H1 (cell line): ENCODE results near the gene MEI1. TPM values are rescaled to one million over a fixed set of nuclear protein-coding genes. Genes with fewer than 3 reads are reported as not detected.

ENCODE experiments used
- CTCF ChIA-PET: fragments of 300-600 bp; sonication (Branson Sonifier 250); formaldehyde crosslinking; loops from one replicate; lab custom pipeline; 2021; ENCODE audit not compliant: partially characterized antibody; lab: Charles Lee
- POLR2A ChIA-PET: fragments of 300-600 bp; sonication (Branson Sonifier 250); formaldehyde crosslinking; loops from one replicate; lab custom pipeline; 2021; ENCODE audit warnings: inconsistent platforms; ENCODE audit not compliant: partially characterized antibody; lab: Charles Lee
- DNase-seq, 2 experiments: peaks; one replicate each; pipeline versions ENCODE4 v3.0.0 to v3.0.0-alpha.2; 2010 to 2022; ENCODE audit warnings: low spot score in 2 of 2, low read depth in 1 of 2, mixed read lengths in 1 of 2
- FAIRE-seq: peaks from 2 replicates; lab custom pipeline; 2011; peaks lifted over from hg19 to GRCh38; lab: Jason Lieb, UNC
- H2AFZ ChIP-seq: 2 replicates; pipeline ENCODE4 v1.8.1; 2012; ENCODE audit warnings: low read length, inconsistent platforms
- H2AK5ac ChIP-seq: 2 replicates; pipeline ENCODE4 v1.6.1; 2013; ENCODE audit warnings: low read depth, low read length
- H2BK120ac ChIP-seq: replicated peaks from 2 replicates; pipeline ENCODE3; 2013; ENCODE audit warnings: low read depth, low read length, inconsistent platforms
- H2BK12ac ChIP-seq: 2 replicates; pipeline ENCODE4 v1.6.1; 2013; ENCODE audit warnings: low read depth, low read length
- H2BK15ac ChIP-seq: 2 replicates; pipeline ENCODE4 v1.6.1; 2013; ENCODE audit warnings: low read length
- H2BK20ac ChIP-seq: 2 replicates; pipeline ENCODE4 v1.6.1; 2013; ENCODE audit warnings: low read length
- H2BK5ac ChIP-seq: 2 replicates; pipeline ENCODE4 v1.6.1; 2013; ENCODE audit warnings: low read depth, low read length
- H3K14ac ChIP-seq: 2 replicates; pipeline ENCODE4 v1.6.1; 2013; ENCODE audit warnings: inconsistent platforms; ENCODE audit not compliant: insufficient read length
- H3K18ac ChIP-seq: 2 replicates; pipeline ENCODE4 v1.6.1; 2013; ENCODE audit warnings: low read length; ENCODE audit errors: extremely low read depth
- H3K23ac ChIP-seq: 2 replicates; pipeline ENCODE4 v1.6.1; 2013; ENCODE audit warnings: inconsistent platforms; ENCODE audit not compliant: insufficient read length
- H3K23me2 ChIP-seq: 2 replicates; pipeline ENCODE4 v1.6.1; 2013; ENCODE audit warnings: low read depth, low read length
- H3K27ac ChIP-seq: 2 replicates; pipeline ENCODE4 v1.6.1; 2011; ENCODE audit warnings: low read depth, low read length, inconsistent platforms
- H3K27me3 ChIP-seq, 4 experiments: replicated peaks in 1 of 4; 1 replicate in 1 of 4; 2 replicates in 3 of 4; pipeline versions ENCODE4 v1.6.1 to v1.8.1; 2011 to 2013; ENCODE audit warnings: low read length in 3 of 4, mild to moderate bottlenecking in 3 of 4, inconsistent platforms in 2 of 4, mixed read lengths in 2 of 4, moderate library complexity in 1 of 4; ENCODE audit not compliant: control insufficient read depth in 3 of 4, insufficient read depth in 3 of 4; ENCODE audit errors: extremely low read depth in 1 of 4
- H3K36me3 ChIP-seq, 4 experiments: 2 replicates each; pipeline versions ENCODE4 v1.6.1 to v1.8.1; 2011 to 2013; ENCODE audit warnings: mild to moderate bottlenecking in 4 of 4, low read length in 3 of 4, moderate library complexity in 2 of 4, control low read depth in 1 of 4, inconsistent platforms in 1 of 4; ENCODE audit not compliant: insufficient read depth in 4 of 4, control insufficient read depth in 2 of 4
- H3K4ac ChIP-seq: replicated peaks from 2 replicates; pipeline ENCODE3; 2013; ENCODE audit warnings: low read length, low read depth, mixed read lengths, inconsistent platforms; ENCODE audit not compliant: insufficient read length
- H3K4me1 ChIP-seq, 4 experiments: replicated peaks in 1 of 4; 1 replicate in 1 of 4; 2 replicates in 3 of 4; pipeline versions ENCODE4 v1.6.1 to v1.8.1; 2011 to 2013; ENCODE audit warnings: low read length in 3 of 4, inconsistent platforms in 2 of 4, mixed read lengths in 1 of 4; ENCODE audit not compliant: insufficient read depth in 4 of 4, control insufficient read depth in 3 of 4
- H3K4me2 ChIP-seq, 2 experiments: 2 replicates each; pipeline versions ENCODE4 v1.6.1 to v1.8.1; 2011 to 2013; ENCODE audit warnings: low read depth in 2 of 2, low read length in 2 of 2, control low read depth in 1 of 2, inconsistent platforms in 1 of 2, mild to moderate bottlenecking in 1 of 2; ENCODE audit not compliant: insufficient read depth in 1 of 2
- H3K4me3 ChIP-seq, 4 experiments: fragments of 200-600, 300-600 bp in 1 of 4; sonication (generic), shearing (Covaris generic), sonication (Bioruptor Twin) in 1 of 4; 2 replicates each; pipeline versions ENCODE4 v1.5.1 to v1.8.1; 2011 to 2016; ENCODE audit warnings: low read length in 4 of 4, low read depth in 3 of 4, control low read depth in 2 of 4, inconsistent platforms in 2 of 4, mild to moderate bottlenecking in 2 of 4, mixed read lengths in 1 of 4, moderate library complexity in 1 of 4; ENCODE audit not compliant: insufficient read depth in 2 of 4; ENCODE audit errors: extremely low read depth in 1 of 4
- H3K56ac ChIP-seq: replicated peaks from 2 replicates; pipeline ENCODE3; 2013; ENCODE audit warnings: low read depth, mild to moderate bottlenecking, mixed read lengths, low read length, inconsistent platforms; ENCODE audit not compliant: insufficient read length
- H3K79me1 ChIP-seq: 2 replicates; pipeline ENCODE4 v1.6.1; 2013; ENCODE audit warnings: low read depth, low read length, control low read depth
- H3K79me2 ChIP-seq, 2 experiments: 2 replicates each; pipeline versions ENCODE4 v1.6.1 to v1.8.1; 2012 to 2013; ENCODE audit warnings: low read length in 2 of 2, mild to moderate bottlenecking in 2 of 2, inconsistent platforms in 1 of 2; ENCODE audit not compliant: insufficient read depth in 2 of 2, control insufficient read depth in 1 of 2
- H3K9ac ChIP-seq, 4 experiments: replicated peaks in 1 of 4; 1 replicate in 1 of 4; 2 replicates in 3 of 4; pipeline versions ENCODE4 v1.6.1 to v1.8.1; 2011 to 2013; ENCODE audit warnings: low read depth in 3 of 4, low read length in 3 of 4, control low read depth in 2 of 4, mild to moderate bottlenecking in 2 of 4, moderate library complexity in 2 of 4, inconsistent platforms in 1 of 4; ENCODE audit errors: extremely low read depth in 1 of 4
- H3K9me3 ChIP-seq, 2 experiments: 2 replicates each; pipeline versions ENCODE4 v1.6.1 to v1.8.1; 2012 to 2013; ENCODE audit warnings: mild to moderate bottlenecking in 2 of 2, moderate library complexity in 2 of 2, control low read depth in 1 of 2, inconsistent platforms in 1 of 2, low read depth in 1 of 2, low read length in 1 of 2, mixed read lengths in 1 of 2; ENCODE audit not compliant: insufficient read depth in 2 of 2
- H4K20me1 ChIP-seq, 2 experiments: replicated peaks in 1 of 2; 2 replicates each; pipeline versions ENCODE3 to v1.8.1; 2011 to 2013; ENCODE audit warnings: inconsistent platforms in 2 of 2, low read length in 2 of 2, mild to moderate bottlenecking in 1 of 2; ENCODE audit not compliant: insufficient read depth in 2 of 2, control insufficient read depth in 1 of 2
- H4K5ac ChIP-seq: 2 replicates; pipeline ENCODE4 v1.6.1; 2013; ENCODE audit warnings: low read length, low read depth, mixed read lengths, inconsistent platforms; ENCODE audit not compliant: insufficient read length
- H4K8ac ChIP-seq: 2 replicates; pipeline ENCODE4 v1.8.0; 2013; ENCODE audit warnings: mild to moderate bottlenecking, moderate library complexity, low read length, inconsistent platforms; ENCODE audit not compliant: insufficient read depth; ENCODE audit errors: extremely low read depth
- H4K91ac ChIP-seq: replicated peaks from 2 replicates; pipeline ENCODE3; 2013; ENCODE audit warnings: low read length, mixed read lengths, inconsistent platforms; ENCODE audit not compliant: insufficient read length
- BCL11A ChIP-seq, 2 experiments: IDR thresholded peaks; one replicate each; pipeline ENCODE4 v1.6.1; 2011; ENCODE audit warnings: low read depth in 2 of 2, low read length in 2 of 2, mild to moderate bottlenecking in 2 of 2
- CBX5 ChIP-seq: fragments of 300-800, 300-1000 bp; sonication (generic); IDR thresholded peaks from 2 replicates; pipeline ENCODE4 v1.7.1; 2016; ENCODE audit warnings: antibody characterized with exemption, low read length, low read depth
- CEBPB ChIP-seq: IDR thresholded peaks from 2 replicates; pipeline ENCODE4 v1.6.1; 2012; ENCODE audit warnings: low read depth, low read length
- CHD2 ChIP-seq: IDR thresholded peaks from 2 replicates; pipeline ENCODE4 v1.6.1; 2012; ENCODE audit warnings: low read length, improper control_type of control experiment
- EZH2 ChIP-seq: fragments of 200-600 bp; sonication (generic); IDR thresholded peaks from 2 replicates; pipeline ENCODE4 v1.7.1; 2012; ENCODE audit warnings: low read depth, mild to moderate bottlenecking, moderate library complexity, low read length, inconsistent platforms; ENCODE audit not compliant: severe bottlenecking
- FOSL1 ChIP-seq: IDR thresholded peaks from 2 replicates; pipeline ENCODE4 v1.6.1; 2011; ENCODE audit warnings: mild to moderate bottlenecking, low read depth, low read length, moderate library complexity; ENCODE audit not compliant: insufficient read depth
- HDAC2 ChIP-seq, 2 experiments: fragments of 300-600 bp in 1 of 2; sonication (generic) in 1 of 2; IDR thresholded peaks; 2 replicates each; pipeline ENCODE4 v1.6.1; 2011 to 2012; ENCODE audit warnings: low read depth in 2 of 2, low read length in 2 of 2, mild to moderate bottlenecking in 2 of 2, moderate library complexity in 2 of 2, borderline replicate concordance in 1 of 2, inconsistent platforms in 1 of 2
- JUN ChIP-seq: IDR thresholded peaks from 2 replicates; pipeline ENCODE4 v1.6.1; 2011; ENCODE audit warnings: low read depth, mild to moderate bottlenecking, improper control_type of control experiment, low read length
- POLR2A ChIP-seq, 2 experiments: IDR thresholded peaks; 1 replicate in 1 of 2; 2 replicates in 1 of 2; pipeline ENCODE4 v1.6.1; 2011; ENCODE audit warnings: low read depth in 2 of 2, low read length in 2 of 2, mild to moderate bottlenecking in 2 of 2; ENCODE audit errors: control extremely low read depth in 1 of 2
- RBBP5 ChIP-seq: IDR thresholded peaks from 2 replicates; pipeline ENCODE4 v1.7.1; 2012; ENCODE audit warnings: low read depth, mild to moderate bottlenecking, inconsistent platforms, low read length, moderate library complexity, borderline replicate concordance
- RXRA ChIP-seq: IDR thresholded peaks from 2 replicates; pipeline ENCODE4 v1.6.1; 2011; ENCODE audit warnings: low read depth, mild to moderate bottlenecking, low read length, moderate library complexity; ENCODE audit not compliant: insufficient read depth
- TBP ChIP-seq: IDR thresholded peaks from 2 replicates; pipeline ENCODE4 v1.6.1; 2011; ENCODE audit warnings: low read depth, low read length, improper control_type of control experiment
- TEAD4 ChIP-seq: IDR thresholded peaks from 2 replicates; pipeline ENCODE4 v1.6.1; 2012; ENCODE audit warnings: low read depth, low read length, inconsistent platforms, mixed read lengths
- YY1 ChIP-seq: IDR thresholded peaks from 2 replicates; pipeline ENCODE4 v1.6.1; 2011; ENCODE audit warnings: low read depth, mild to moderate bottlenecking, low read length
- WGBS, 2 experiments: shearing (Covaris generic) in 1 of 2; methylation state at CpG; one replicate each; pipeline versions ENCODE4 v1.1.6 to v1.1.7; 2013 to 2015; ENCODE audit warnings: low lambda C conversion rate in 2 of 2, mixed read lengths in 2 of 2, inconsistent platforms in 1 of 2, low coverage in 1 of 2, missing lambda C conversion rate in 1 of 2; ENCODE audit not compliant: insufficient replicate concordance in 2 of 2, insufficient coverage in 1 of 2, insufficient read length in 1 of 2; ENCODE audit errors: extremely low coverage in 1 of 2, missing lambda C conversion rate in 1 of 2; 5-methylcytosine and 5-hydroxymethylcytosine counted together
- polyA plus RNA-seq, 7 experiments: library from polyadenylated mRNA; depleted of rRNA in 3 of 7; stranded (reverse) in 5 of 7; unstranded in 2 of 7; fragments of >200 nt in 5 of 7; fragments of 200-250 nt in 2 of 7; gene quantifications; 1 replicate in 5 of 7; 2 replicates in 1 of 7; 4 replicates in 1 of 7; pipeline versions ENCODE4 v1.2.1 to v1.2.3, GENCODE V29; 2011 to 2013; ENCODE audit warnings: missing spikeins in 2 of 7, mixed read lengths in 2 of 7
- total RNA-seq: library from RNA; stranded (reverse); fragmentation: NEBNext Ultra II Directional; extraction: Animal tissue kit (Norgen Biotek cat#: 25700); gene quantifications from 2 replicates; pipeline ENCODE4 v1.2.1, GENCODE V29; 2021
- TF ChIP-seq, protein P1 (sequence below): IDR thresholded peaks from 2 replicates; pipeline ENCODE4 v1.6.1; 2012; ENCODE audit warnings: inconsistent platforms

The MEI1 gene
- total and polyA plus RNA-seq, 2 of the 8 experiments (the other 6 are each of a cell fraction or from before 2014, with no cell fraction given) = 0.27 to 0.54 TPM

DNA sequence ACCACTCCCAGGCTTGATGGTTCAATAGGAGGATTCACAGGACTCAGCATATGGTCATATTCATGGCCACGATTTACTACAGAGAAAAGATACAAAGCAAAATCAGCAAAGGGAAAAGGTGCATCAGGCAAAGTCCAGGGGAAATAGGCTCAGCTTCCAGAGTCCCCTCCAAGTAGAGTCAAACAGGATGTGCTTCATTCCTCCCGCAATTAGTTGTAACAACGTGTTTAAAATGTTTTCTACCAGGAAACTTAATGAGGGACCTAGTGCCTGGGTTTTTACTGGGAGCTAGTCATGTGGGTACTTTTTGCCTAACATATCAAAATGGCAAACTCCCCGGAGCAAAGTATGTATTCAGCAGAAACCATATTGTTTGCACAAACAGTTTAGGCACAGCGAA lies 118.7 kb downstream of the MEI1 start:
- Histone ChIP-seq H3K23ac (no peak overlapping the region), H4K8ac (no peak overlapping the region), H3K23me2 (no peaks in the 10 kb centered on the region), H3K4ac (no peak overlapping the region), H3K79me2 (no peaks in the 10 kb centered on the region), H2BK15ac (no peak overlapping the region), H2BK120ac (no peak overlapping the region), H2BK20ac (no peak overlapping the region), H3K79me1 (peaks cover 6% of the 10 kb centered on the region), H3K4me1 (no peaks in the 10 kb centered on the region), H3K14ac (no peak overlapping the region), H3K36me3 (peaks cover 0 to 21% (median 7%) of the 10 kb centered on the region in 4 experiments; a peak in 6 of 8 replicates), H3K9ac (no peak overlapping the region), H3K18ac (no peak overlapping the region), H2BK5ac (no peak overlapping the region), H2AFZ (no peak overlapping the region), H4K20me1 (peaks cover 0 to 11% of the 10 kb centered on the region in 2 experiments), H3K27me3 (no peaks in the 10 kb centered on the region; a peak in 1 of 7 replicates), H4K91ac (no peak overlapping the region), H3K4me2 (no peak overlapping the region), H2BK12ac (no peak overlapping the region), H3K56ac (no peak overlapping the region), H3K9me3 (no peaks in the 10 kb centered on the region), H4K5ac (no peak overlapping the region), H2AK5ac (no peak overlapping the region), H3K4me3 (no peak overlapping the region), H3K27ac (no peak overlapping the region)
- no peak for DNase-seq
- ChIA-PET CTCF (interaction anchor here (1.1 to 1.4 kb wide), 2 partner anchors 38 to 71 kb away, joined by 3 to 5 read pairs; no protein-coding TSS in a partner anchor), POLR2A (interaction anchor here (2.0 kb wide), 1 partner anchor 17 kb away, joined by 4 read pairs; the partner anchor contains the start of gene CCDC134)
- 97% methylated on average over 5 of the region's 5 CpGs; no CpG with 5 or more reads in 1 of the 2 experiments for WGBS, 2 experiments
- FAIRE-seq = no peak
- TF ChIP-seq TEAD4 (no peak), TBP (no peak), HDAC2 (IDR thresholded peaks at IDR 0.05; ENCODE audit: borderline replicate concordance in 1 of 2, low read depth in 2 of 2, low read length in 2 of 2) (no peak), EZH2 (no peak), BCL11A (IDR thresholded peaks at IDR 0.05; ENCODE audit: low read depth in 2 of 2, low read length in 2 of 2) (no peak), RBBP5 (no peak), CEBPB (no peak), POLR2A (IDR thresholded peaks at IDR 0.05; ENCODE audit: control extremely low read depth in 1 of 2, low read depth in 2 of 2, low read length in 2 of 2) (no peak), JUN (no peak), CHD2 (no peak), RXRA (no peak), FOSL1 (no peak), YY1 (no peak), CBX5 (no peak)
- TF ChIP-seq, protein P1, sequence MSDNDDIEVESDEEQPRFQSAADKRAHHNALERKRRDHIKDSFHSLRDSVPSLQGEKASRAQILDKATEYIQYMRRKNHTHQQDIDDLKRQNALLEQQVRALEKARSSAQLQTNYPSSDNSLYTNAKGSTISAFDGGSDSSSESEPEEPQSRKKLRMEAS = no peak
